OCI-LY7 (cell line): ENCODE data around the gene DSC1. TPM values are rescaled to one million over a fixed set of nuclear protein-coding genes. Genes with fewer than 3 reads are reported as not detected.

Experiments
- BruUV-seq: library from RNA; stranded (reverse); fragments of 400-500 nt; replicated peaks from 2 replicates; lab custom pipeline; 2021; lab: Mats Ljungman, UMichigan
- CTCF ChIA-PET: fragments of 300-600 bp; sonication (Branson Sonifier 250); formaldehyde crosslinking; loops from one replicate; lab custom pipeline; 2022; ENCODE audit warnings: antibody characterized with exemption; ENCODE audit not compliant: unreplicated experiment; lab: Charles Lee
- POLR2A ChIA-PET: fragments of 300-600 bp; sonication (Branson Sonifier 250); formaldehyde crosslinking; loops from one replicate; lab custom pipeline; 2022; ENCODE audit warnings: antibody characterized with exemption; lab: Charles Lee
- DNase-seq: peaks from one replicate; pipeline ENCODE4 v3.0.0-alpha.2; 2015; ENCODE audit warnings: low spot score
- H2AFZ ChIP-seq: fragments of 200-600 bp; sonication (generic), shearing (Covaris generic); 2 replicates; pipeline ENCODE4 v1.6.1; 2014; ENCODE audit warnings: mild to moderate bottlenecking, antibody characterized with exemption, low read length, moderate library complexity
- H3K27ac ChIP-seq: fragments of 200-600 bp; sonication (generic); 2 replicates; pipeline ENCODE4 v1.5.1; 2014; ENCODE audit warnings: mixed run types, low read depth, mild to moderate bottlenecking, moderate library complexity, low read length, inconsistent platforms; ENCODE audit not compliant: poor library complexity, severe bottlenecking
- H3K36me3 ChIP-seq: fragments of 200-600 bp; sonication (generic); 2 replicates; pipeline ENCODE4 v1.6.1; 2014; ENCODE audit warnings: mild to moderate bottlenecking, antibody characterized with exemption, low read length, moderate library complexity, mixed read lengths; ENCODE audit not compliant: insufficient read depth
- H3K4me1 ChIP-seq: fragments of 200-600 bp; sonication (generic); 2 replicates; pipeline ENCODE4 v1.5.1; 2014; ENCODE audit warnings: mild to moderate bottlenecking, low read length; ENCODE audit not compliant: insufficient read depth, poor library complexity, severe bottlenecking
- H3K4me2 ChIP-seq: fragments of 200-600 bp; sonication (generic); 2 replicates; pipeline ENCODE4 v1.6.1; 2014; ENCODE audit warnings: mild to moderate bottlenecking, low read length
- H3K4me3 ChIP-seq: fragments of 200-600 bp; sonication (generic); 2 replicates; pipeline ENCODE4 v1.5.1; 2014; ENCODE audit warnings: mild to moderate bottlenecking, low read depth, low read length; ENCODE audit not compliant: poor library complexity, severe bottlenecking
- H3K79me2 ChIP-seq: fragments of 200-600 bp; sonication (generic); 2 replicates; pipeline ENCODE4 v1.6.1; 2016; ENCODE audit warnings: low read depth, mild to moderate bottlenecking, low read length, moderate library complexity, mixed read lengths; ENCODE audit not compliant: insufficient read depth
- H3K9me2 ChIP-seq: fragments of 200-600 bp; sonication (generic); 2 replicates; pipeline ENCODE4 v1.6.1; 2016; ENCODE audit warnings: mild to moderate bottlenecking, low read length, mixed read lengths; ENCODE audit not compliant: insufficient read depth
- H3K9me3 ChIP-seq: fragments of 200-600 bp; sonication (generic); 2 replicates; pipeline ENCODE4 v1.6.1; 2014; ENCODE audit warnings: mild to moderate bottlenecking, mixed run types, low read length, mixed read lengths
- H4K20me1 ChIP-seq: fragments of 200-600 bp; sonication (generic); 2 replicates; pipeline ENCODE4 v1.6.1; 2014; ENCODE audit warnings: mild to moderate bottlenecking, antibody characterized with exemption, low read length, moderate library complexity, mixed read lengths; ENCODE audit not compliant: insufficient read depth
- CTCF ChIP-seq: fragments of 200-600 bp; sonication (generic); conservative IDR thresholded peaks from 2 replicates; pipeline ENCODE4 v1.5.1; 2014; ENCODE audit warnings: mild to moderate bottlenecking, antibody characterized with exemption, low read length, moderate library complexity, mixed read lengths
- EZH2phosphoT487 ChIP-seq: fragments of 200-600 bp; sonication (generic); IDR thresholded peaks from 2 replicates; pipeline ENCODE4 v1.6.1; 2018; ENCODE audit warnings: low read depth, borderline replicate concordance, mild to moderate bottlenecking, mixed run types, antibody characterized with exemption, low read length, moderate library complexity, mixed read lengths
- intact Hi-C: fragments of 100-400 bp; cut with micrococcal nuclease; formaldehyde crosslinking; loops from one replicate; pipeline ENCODE4 v1.10.0; 2022; ENCODE audit not compliant: unreplicated experiment
- total RNA-seq, 2 experiments: library from RNA; depleted of rRNA in 1 of 2; stranded (reverse); fragments of >200 nt in 1 of 2; shearing (Covaris generic) in 1 of 2; gene quantifications; 2 replicates each; pipeline ENCODE4 v1.2.3, GENCODE V29; 2014 to 2022

The DSC1 gene
- total RNA-seq, 2 experiments from 2014 or later, result not detected

- no peaks in the 10 kb centered on the region for H3K79me2 ChIP-seq
- no peaks in the 10 kb centered on the region for H3K9me2 ChIP-seq
- ChIA-PET CTCF (no interaction called here), POLR2A (no interaction called here)
- H3K4me1 ChIP-seq, result no peaks in the 10 kb centered on the region
- H3K36me3 ChIP-seq, result no peaks in the 10 kb centered on the region
- BruUV-seq, result no TSS peak
- no peak overlapping the region for H2AFZ ChIP-seq
- TF ChIP-seq CTCF (no peak), EZH2phosphoT487 (no peak)
- no peak overlapping the region for H3K4me2 ChIP-seq
- H4K20me1 ChIP-seq, result no peaks in the 10 kb centered on the region
- intact Hi-C loops, result no loop called here
- H3K27ac ChIP-seq, result no peak overlapping the region
- H3K9me3 ChIP-seq, result no peaks in the 10 kb centered on the region
- no peak overlapping the region for H3K4me3 ChIP-seq
- no peak for DNase-seq
Observed at GRCh38 chr18:31192086-31192776, 29.6 kb upstream of the DSC1 start.

GRCh38 chr18:31190919-31191318, 28.3 kb upstream of the DSC1 start:
- Histone ChIP-seq H3K4me1 (no peaks in the 10 kb centered on the region), H4K20me1 (no peaks in the 10 kb centered on the region), H3K9me2 (no peaks in the 10 kb centered on the region), H3K4me3 (no peak overlapping the region), H2AFZ (no peak overlapping the region), H3K4me2 (no peak overlapping the region), H3K79me2 (no peaks in the 10 kb centered on the region), H3K9me3 (no peaks in the 10 kb centered on the region), H3K27ac (no peak overlapping the region), H3K36me3 (no peaks in the 10 kb centered on the region)
- TF ChIP-seq EZH2phosphoT487 (no peak), CTCF (no peak)
- ChIA-PET CTCF (no interaction called here), POLR2A (interaction anchor here (0.6 kb wide), 1 partner anchor 420 kb away, joined by 3 read pairs; no protein-coding TSS in a partner anchor)
- intact Hi-C loops, result no loop called here
- no peak for DNase-seq
- no TSS peak for BruUV-seq

- CTCF ChIA-PET, result no interaction called here
- Histone ChIP-seq H3K9me2 (no peaks in the 10 kb centered on the region), H3K4me3 (no peak overlapping the region), H3K27ac (no peak overlapping the region), H2AFZ (no peak overlapping the region), H4K20me1 (no peaks in the 10 kb centered on the region), H3K9me3 (no peaks in the 10 kb centered on the region), H3K4me2 (no peak overlapping the region), H3K36me3 (no peaks in the 10 kb centered on the region), H3K4me1 (no peaks in the 10 kb centered on the region), H3K79me2 (no peaks in the 10 kb centered on the region)
- TF ChIP-seq EZH2phosphoT487 (no peak), CTCF (no peak)
- POLR2A ChIA-PET, result interaction anchor here (0.7 to 1.1 kb wide), 2 partner anchors 11 to 56 kb away, joined by 3 to 4 read pairs; no protein-coding TSS in a partner anchor
- intact Hi-C loops, result no loop called here
- BruUV-seq, result no TSS peak
- no peak for DNase-seq
Observed at GRCh38 chr18:31189757-31190156, 27.1 kb upstream of the DSC1 start.
